Thyroid gland (tissue), 4 donors: Measurements from ENCODE around the gene EPS15. TPM values are rescaled to one million over a fixed set of nuclear protein-coding genes. Genes with fewer than 3 reads are reported as not detected.
"Not testable (repeated sequence)": the region's sequence is repeated elsewhere in the genome, so short reads cannot be mapped to it uniquely, and the experiment has no call there.

ENCODE experiments used
- DNase-seq, 2 donors: peaks; one replicate each; pipeline ENCODE4 v3.0.0-alpha.2; 2019
- H3K27ac ChIP-seq, 3 donors: fragments of 200-600 bp; sonication (generic); 1 replicate in 2 of 3; 2 replicates in 1 of 3; pipeline ENCODE4 v1.5.1; 2016 to 2019; ENCODE audit warnings: mild to moderate bottlenecking in 1 of 3, moderate library complexity in 1 of 3
- H3K27me3 ChIP-seq: fragments of 200-600 bp; sonication (generic); one replicate; pipeline ENCODE4 v1.5.1; 2019
- H3K36me3 ChIP-seq, 2 donors: fragments of 200-600 bp; sonication (generic); one replicate each; pipeline ENCODE4 v1.5.1; 2016 to 2019
- H3K4me1 ChIP-seq, 2 donors: fragments of 200-600 bp; sonication (generic); one replicate each; pipeline ENCODE4 v1.5.1; 2017 to 2019
- H3K4me3 ChIP-seq, 3 donors: fragments of 200-600 bp; sonication (generic); replicated peaks in 1 of 3; 1 replicate in 2 of 3; 2 replicates in 1 of 3; pipeline ENCODE4 v1.5.1; 2016; ENCODE audit warnings: mild to moderate bottlenecking in 1 of 3
- H3K9me3 ChIP-seq: fragments of 200-600 bp; sonication (generic); one replicate; pipeline ENCODE4 v1.5.1; 2017
- POLR2A ChIP-seq, 2 donors: fragments of 450-650 bp; IDR thresholded peaks; one replicate each; pipeline ENCODE4 v1.6.1; 2017; ENCODE audit warnings: antibody characterized with exemption in 2 of 2, mild to moderate bottlenecking in 2 of 2, moderate library complexity in 1 of 2
- WGBS, 2 donors: methylation state at CpG; one replicate each; pipeline ENCODE4 v1.1.5; 2017; 5-methylcytosine and 5-hydroxymethylcytosine counted together
- intact Hi-C: fragments of 100-400 bp; cut with DNase I; formaldehyde crosslinking; loops from one replicate; pipeline ENCODE4 v1.15.1; 2023
- total RNA-seq, 4 donors: library from RNA; depleted of rRNA; stranded (reverse); fragments of >200 nt; gene quantifications; one replicate each; pipeline ENCODE4 v1.2.3, GENCODE V29; 2016
- TF ChIP-seq, protein P1 (sequence below), 6 experiments: fragments of 200-600 bp in 3 of 6; fragments of 450-650 bp in 3 of 6; sonication (generic) in 3 of 6; IDR thresholded peaks; one replicate each; pipeline ENCODE4 v1.5.1; 2016 to 2019; ENCODE audit warnings: antibody characterized with exemption in 6 of 6, mild to moderate bottlenecking in 2 of 6, inconsistent platforms in 1 of 6, moderate library complexity in 1 of 6

Gene EPS15
- total RNA-seq, 4 donors from 2014 or later = 88.0 to 128 (median 102) TPM

GRCh38 chr1:51327386-51327785 is 191.7 kb downstream of the EPS15 start:
- H3K27ac ChIP-seq = no peak overlapping the region
- WGBS, 2 donors = 88 to 91% methylated on average over 5 of the region's 5 CpGs
- intact Hi-C loops = no loop called here
- no peaks in the 10 kb centered on the region for H3K27me3 ChIP-seq
- TF ChIP-seq, protein P1, sequence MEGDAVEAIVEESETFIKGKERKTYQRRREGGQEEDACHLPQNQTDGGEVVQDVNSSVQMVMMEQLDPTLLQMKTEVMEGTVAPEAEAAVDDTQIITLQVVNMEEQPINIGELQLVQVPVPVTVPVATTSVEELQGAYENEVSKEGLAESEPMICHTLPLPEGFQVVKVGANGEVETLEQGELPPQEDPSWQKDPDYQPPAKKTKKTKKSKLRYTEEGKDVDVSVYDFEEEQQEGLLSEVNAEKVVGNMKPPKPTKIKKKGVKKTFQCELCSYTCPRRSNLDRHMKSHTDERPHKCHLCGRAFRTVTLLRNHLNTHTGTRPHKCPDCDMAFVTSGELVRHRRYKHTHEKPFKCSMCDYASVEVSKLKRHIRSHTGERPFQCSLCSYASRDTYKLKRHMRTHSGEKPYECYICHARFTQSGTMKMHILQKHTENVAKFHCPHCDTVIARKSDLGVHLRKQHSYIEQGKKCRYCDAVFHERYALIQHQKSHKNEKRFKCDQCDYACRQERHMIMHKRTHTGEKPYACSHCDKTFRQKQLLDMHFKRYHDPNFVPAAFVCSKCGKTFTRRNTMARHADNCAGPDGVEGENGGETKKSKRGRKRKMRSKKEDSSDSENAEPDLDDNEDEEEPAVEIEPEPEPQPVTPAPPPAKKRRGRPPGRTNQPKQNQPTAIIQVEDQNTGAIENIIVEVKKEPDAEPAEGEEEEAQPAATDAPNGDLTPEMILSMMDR (IDR thresholded peaks at IDR 0.05) = no peak
- TF ChIP-seq POLR2A (IDR thresholded peaks at IDR 0.05) = no peak
- H3K36me3 ChIP-seq = no peaks in the 10 kb centered on the region
- DNase-seq = no peak
- no peaks in the 10 kb centered on the region for H3K9me3 ChIP-seq
- no peak overlapping the region for H3K4me3 ChIP-seq
- H3K4me1 ChIP-seq = peaks cover 19 to 23% of the 10 kb centered on the region in 2 donors

DNA sequence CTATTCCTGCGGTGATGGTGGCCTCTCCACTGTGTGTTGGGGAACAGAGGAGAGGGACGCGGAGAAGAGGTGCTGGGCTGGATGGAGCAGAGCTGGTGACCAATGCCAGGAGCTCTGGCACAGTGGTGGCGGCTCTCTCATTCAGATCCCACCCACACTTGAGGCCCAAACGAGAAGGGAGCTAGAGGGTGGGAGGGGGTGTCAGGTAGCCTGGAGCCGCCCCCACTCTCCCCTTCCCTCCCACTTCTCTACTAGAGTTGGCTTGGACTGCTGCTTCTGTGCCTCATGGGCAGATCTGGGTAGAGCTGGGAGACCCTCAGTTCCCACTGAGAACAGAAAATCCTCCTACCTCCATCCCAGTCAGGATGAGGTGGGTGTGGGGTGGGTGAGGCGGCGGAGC is 192.2 kb downstream of the EPS15 start:
- no peak for DNase-seq
- TF ChIP-seq, protein P1 (IDR thresholded peaks at IDR 0.05) = no peak
- no peak for TF ChIP-seq POLR2A (IDR thresholded peaks at IDR 0.05)
- no peaks in the 10 kb centered on the region for H3K36me3 ChIP-seq
- H3K27ac ChIP-seq = no peak overlapping the region
- H3K4me3 ChIP-seq = no peak overlapping the region
- H3K27me3 ChIP-seq = no peaks in the 10 kb centered on the region
- 84 to 85% methylated on average over 6 to 8 of the region's 8 CpGs for WGBS, 2 donors
- H3K9me3 ChIP-seq = no peaks in the 10 kb centered on the region
- H3K4me1 ChIP-seq = peaks cover 25 to 28% of the 10 kb centered on the region in 2 donors
- intact Hi-C loops = no loop called here

GRCh38 chr1:51325878-51326755 is 192.9 kb downstream of the EPS15 start:
- 85 to 90% methylated on average over 16 of the region's 16 CpGs for WGBS, 2 donors
- intact Hi-C loops = no loop called here
- H3K4me3 ChIP-seq = no peak overlapping the region

DNA sequence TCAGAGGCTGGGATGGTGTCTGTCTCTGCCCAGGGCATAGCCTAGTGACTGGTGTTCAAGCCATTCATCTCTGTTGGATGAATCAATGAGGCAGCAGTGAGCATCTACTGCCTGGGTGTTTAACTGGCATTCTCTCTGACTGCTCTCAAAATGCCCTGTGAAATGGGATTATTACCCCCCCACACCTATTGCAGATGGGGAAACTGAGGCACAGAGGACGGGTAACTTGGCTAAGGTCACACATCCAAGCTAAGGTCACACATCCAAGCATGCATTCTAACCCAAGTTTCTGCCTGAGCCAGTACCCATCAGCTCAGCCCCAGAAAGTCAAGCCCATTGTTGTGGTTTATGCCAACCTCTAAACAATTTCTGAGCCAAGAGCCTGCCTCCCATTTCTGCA is 193.7 kb downstream of the EPS15 start:
- intact Hi-C loops = no loop called here
- Histone ChIP-seq H3K4me3 (no peak overlapping the region), H3K4me1 (peaks cover 24 to 25% of the 10 kb centered on the region in 2 donors), H3K27ac (peak overlapping the region in 2 of 3 donors; percentile 17 to 76), H3K36me3 (no peaks in the 10 kb centered on the region), H3K9me3 (no peaks in the 10 kb centered on the region), H3K27me3 (no peaks in the 10 kb centered on the region)
- DNase-seq = no peak
- TF ChIP-seq, protein P1 (IDR thresholded peaks at IDR 0.05) = no peak
- TF ChIP-seq POLR2A (IDR thresholded peaks at IDR 0.05) = no peak
- WGBS, 2 donors = 75 to 82% methylated on average over 1 of the region's 1 CpG

More at GRCh38 chr1:51325878-51326755, 192.9 kb downstream of the EPS15 start:
- peaks cover 27 to 30% of the 10 kb centered on the region in 2 donors for H3K4me1 ChIP-seq
- H3K36me3 ChIP-seq = no peaks in the 10 kb centered on the region
- H3K27ac ChIP-seq = peak overlapping the region in 1 of 3 donors; percentile 76
- no peak for TF ChIP-seq POLR2A (IDR thresholded peaks at IDR 0.05)
- TF ChIP-seq, protein P1 (IDR thresholded peaks at IDR 0.05) = no peak
- DNase-seq = no peak
- H3K27me3 ChIP-seq = no peaks in the 10 kb centered on the region
- H3K9me3 ChIP-seq = no peaks in the 10 kb centered on the region

- H3K36me3 ChIP-seq, H3K9me3 ChIP-seq, H3K27me3 ChIP-seq, H3K4me3 ChIP-seq, DNase-seq, intact Hi-C loops: not testable (repeated sequence)
- Histone ChIP-seq H3K27ac (peak overlapping the region in 2 of 3 donors; percentile 17 to 76), H3K4me1 (peaks cover 24 to 25% of the 10 kb centered on the region in 2 donors)
- WGBS, 2 donors = 96 to 99% methylated on average over 8 of the region's 8 CpGs
Observed at GRCh38 chr1:51325011-51325385, 194.1 kb downstream of the EPS15 start.
